Measurements from ENCODE around the gene IDH3A.

The IDH3A gene

GRCh38 chr15:78216276-78217104, 67.3 kb downstream of the IDH3A start:
- TF ChIP-seq CTCF (IDR thresholded peaks at IDR 0.05; ENCODE audit: low read depth, low read length, poor library complexity, severe bottlenecking) (no peak), EZH2phosphoT487 (IDR thresholded peaks at IDR 0.05; ENCODE audit: borderline replicate concordance, low read length) (no peak)
- H4K20me1 ChIP-seq (ENCODE audit: control insufficient read depth, insufficient read depth, low read depth, low read length) = no peaks in the 10 kb centered on the region
- H3K27ac ChIP-seq (ENCODE audit: low read depth, low read length) = no peak overlapping the region
- no peak overlapping the region for H3K4me3 ChIP-seq (ENCODE audit: low read length)
- H3F3A ChIP-seq (ENCODE audit: control insufficient read depth, insufficient read depth) = no peaks in the 10 kb centered on the region
- no peaks in the 10 kb centered on the region for H3K9me2 ChIP-seq (replicated peaks; ENCODE audit: control insufficient read depth, low read length)
- H3K79me2 ChIP-seq (ENCODE audit: control insufficient read depth, low read length) = no peaks in the 10 kb centered on the region
- no peaks in the 10 kb centered on the region for H3K36me3 ChIP-seq (ENCODE audit: control insufficient read depth, low read length)
- H3K4me2 ChIP-seq (ENCODE audit: low read length) = no peak overlapping the region
- H3K4me1 ChIP-seq (ENCODE audit: control insufficient read depth, low read length) = no peaks in the 10 kb centered on the region
- no peaks in the 10 kb centered on the region for H3K9me3 ChIP-seq (ENCODE audit: control insufficient read depth, insufficient read depth, low read length)
- peaks cover 4% of the 10 kb centered on the region; the same call in 1 of the 2 replicates for H3K27me3 ChIP-seq (ENCODE audit: control insufficient read depth, low read length)

DNA sequence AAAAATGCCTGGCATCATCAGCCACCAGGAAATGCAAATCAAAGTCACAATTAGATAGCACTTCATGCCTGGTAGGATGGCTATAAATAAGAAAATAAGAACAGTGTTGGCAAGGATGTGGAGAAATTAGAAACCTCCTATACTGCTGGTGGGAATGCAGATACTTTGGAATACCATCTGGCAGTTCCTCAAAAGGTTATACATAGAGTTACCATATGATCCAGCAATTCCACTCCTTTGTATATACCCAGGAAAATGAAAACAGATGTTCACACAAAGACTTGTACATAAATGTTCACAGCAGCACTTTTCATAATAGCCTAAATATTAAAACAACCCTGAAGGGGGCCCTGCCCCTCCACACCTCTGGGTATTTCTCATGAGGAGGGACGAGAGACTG, 71.6 kb downstream of the IDH3A start:
- no peak for TF ChIP-seq CTCF (IDR thresholded peaks at IDR 0.05; ENCODE audit: low read depth, low read length, poor library complexity, severe bottlenecking)
- no peak for TF ChIP-seq EZH2phosphoT487 (IDR thresholded peaks at IDR 0.05; ENCODE audit: borderline replicate concordance, low read length)
- Histone ChIP-seq H3K4me2 (ENCODE audit: low read length) (no peak overlapping the region), H3F3A (ENCODE audit: control insufficient read depth, insufficient read depth) (no peaks in the 10 kb centered on the region), H3K79me2 (ENCODE audit: control insufficient read depth, low read length) (no peaks in the 10 kb centered on the region), H3K4me3 (ENCODE audit: low read length) (no peak overlapping the region), H3K4me1 (ENCODE audit: control insufficient read depth, low read length) (no peaks in the 10 kb centered on the region), H3K9me3 (ENCODE audit: control insufficient read depth, insufficient read depth, low read length) (no peaks in the 10 kb centered on the region), H4K20me1 (ENCODE audit: control insufficient read depth, insufficient read depth, low read depth, low read length) (no peaks in the 10 kb centered on the region), H3K27me3 (ENCODE audit: control insufficient read depth, low read length) (peaks cover 3% of the 10 kb centered on the region; the same call in 1 of the 2 replicates), H3K36me3 (ENCODE audit: control insufficient read depth, low read length) (no peaks in the 10 kb centered on the region), H3K9me2 (replicated peaks; ENCODE audit: control insufficient read depth, low read length) (no peaks in the 10 kb centered on the region), H3K27ac (ENCODE audit: low read depth, low read length) (no peak overlapping the region)
